Stimulated activated naive CD4-positive, alpha-beta T cell (primary cell): ENCODE data around the gene TRAF3IP3.
"Not testable (repeated sequence)": the region's sequence is repeated elsewhere in the genome, so short reads cannot be mapped to it uniquely, and the experiment has no call there.

ENCODE experiments used
- DNase-seq, 6 experiments: peaks; one replicate each; lab custom pipeline; 2025; lab: John Stamatoyannopoulos, UW

TRAF3IP3 gene

GRCh38 chr1:209769171-209769904 is 13.5 kb downstream of the TRAF3IP3 start:
- peak; percentile 43 to 81 (median 74) for DNase-seq

GRCh38 chr1:209769971-209770370 is 14.1 kb downstream of the TRAF3IP3 start:
- no peak for DNase-seq

DNA sequence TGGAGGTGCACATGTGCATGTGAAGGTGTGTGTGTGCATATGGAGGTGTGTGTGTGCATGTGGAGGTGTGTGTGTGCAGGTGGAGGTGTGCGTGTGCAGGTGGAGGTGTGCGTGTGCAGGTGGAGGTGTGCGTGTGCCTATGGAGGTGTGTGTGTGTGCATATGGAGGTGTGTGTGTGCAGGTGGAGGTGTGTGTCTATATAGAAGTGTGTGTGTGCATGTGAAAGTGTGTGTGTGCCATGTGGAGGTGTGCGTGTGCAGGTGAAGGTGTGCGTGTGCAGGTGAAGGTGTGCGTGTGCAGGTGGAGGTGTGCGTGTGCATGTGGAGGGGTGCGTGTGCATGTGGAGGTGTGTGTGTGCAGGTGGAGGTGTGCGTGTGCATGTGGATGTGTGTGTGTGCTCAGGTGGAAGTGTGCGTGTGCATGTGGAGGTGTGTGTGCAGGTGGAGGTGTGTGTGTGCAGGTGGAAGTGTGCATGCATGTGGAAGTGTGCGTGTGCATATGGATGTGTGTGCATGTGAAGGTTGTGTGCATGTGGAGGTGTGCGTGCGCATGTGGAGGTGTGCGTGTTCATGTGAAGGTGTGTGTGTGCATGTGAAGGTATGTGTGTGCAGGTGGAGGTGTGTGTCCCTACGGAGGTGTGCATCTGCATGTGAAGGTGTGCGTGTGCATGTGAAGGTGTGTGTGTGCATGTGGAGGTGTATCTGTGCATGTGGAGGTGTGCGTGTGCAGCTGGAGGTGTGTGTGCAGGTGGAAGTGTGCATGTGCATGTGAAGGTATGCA is 15.0 kb downstream of the TRAF3IP3 start:
- no peak for DNase-seq

- DNase-seq: no peak
Observed at GRCh38 chr1:209772126-209772525, 16.3 kb downstream of the TRAF3IP3 start.

GRCh38 chr1:209774592-209774991 is 18.7 kb downstream of the TRAF3IP3 start:
- DNase-seq: no peak

DNA sequence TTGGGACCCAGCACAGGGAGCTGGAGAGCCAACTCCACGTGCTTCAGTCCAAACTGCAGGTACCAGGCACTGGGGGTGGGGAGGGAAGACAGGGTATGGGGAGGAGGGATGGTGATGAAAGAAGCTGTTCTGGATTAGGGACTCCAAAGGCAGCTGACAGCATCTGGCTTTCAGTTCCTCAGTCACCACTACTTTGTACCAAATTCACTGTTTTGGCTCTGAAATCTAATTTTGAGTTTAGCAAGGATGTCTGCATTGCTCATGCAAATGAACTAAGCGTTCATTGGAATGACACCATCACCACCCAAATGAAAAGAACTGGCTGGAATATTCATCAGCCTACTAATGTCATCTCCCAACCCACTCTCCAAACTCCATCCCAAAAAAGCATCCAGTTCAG is 19.8 kb downstream of the TRAF3IP3 start:
- no peak for DNase-seq

- no peak for DNase-seq
Observed at GRCh38 chr1:209777587-209777986, 21.7 kb downstream of the TRAF3IP3 start.

DNA sequence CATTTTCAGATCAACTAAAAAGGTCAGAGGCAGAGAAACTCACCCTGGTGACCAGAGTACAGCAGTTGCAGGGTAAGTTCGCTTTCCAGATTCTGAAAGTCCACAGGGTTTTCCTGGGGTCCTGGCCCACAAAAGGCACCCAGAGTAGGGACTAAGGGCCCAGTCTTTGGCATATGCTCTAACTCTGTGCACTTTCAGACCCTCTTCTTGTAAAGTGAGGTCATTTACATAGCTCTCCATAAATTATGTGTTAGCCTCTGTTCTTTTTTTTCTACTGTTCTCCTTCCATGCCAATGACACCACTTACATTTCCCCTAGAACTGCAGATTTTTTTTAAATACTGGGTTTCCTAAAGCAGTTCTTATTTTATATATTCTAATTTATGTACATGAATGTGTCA is 22.2 kb downstream of the TRAF3IP3 start:
- DNase-seq: no peak

GRCh38 chr1:209780268-209780667 is 24.4 kb downstream of the TRAF3IP3 start:
- DNase-seq: no peak

DNA sequence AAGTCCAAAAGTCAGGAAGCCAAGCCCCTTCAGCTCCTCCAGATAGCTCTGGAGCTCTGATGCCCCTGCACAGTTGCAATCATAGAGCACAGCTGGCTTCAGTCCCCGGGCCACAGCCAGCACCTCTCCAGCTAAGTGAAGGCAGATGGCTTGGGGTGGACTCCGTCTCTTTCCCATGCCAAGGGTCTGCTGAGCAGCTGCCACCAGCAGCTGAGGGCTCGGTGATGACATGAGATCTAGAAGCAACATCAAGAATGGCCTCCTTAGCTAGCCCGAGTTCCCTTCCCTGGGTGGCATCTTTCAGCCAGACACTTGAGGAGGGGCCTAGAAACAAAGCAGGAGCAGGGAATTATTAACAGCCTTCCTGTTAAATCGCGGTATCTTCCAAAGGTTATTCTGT is 27.5 kb downstream of the TRAF3IP3 start:
- DNase-seq: peak in 1 of 6 experiments; percentile 11

DNA sequence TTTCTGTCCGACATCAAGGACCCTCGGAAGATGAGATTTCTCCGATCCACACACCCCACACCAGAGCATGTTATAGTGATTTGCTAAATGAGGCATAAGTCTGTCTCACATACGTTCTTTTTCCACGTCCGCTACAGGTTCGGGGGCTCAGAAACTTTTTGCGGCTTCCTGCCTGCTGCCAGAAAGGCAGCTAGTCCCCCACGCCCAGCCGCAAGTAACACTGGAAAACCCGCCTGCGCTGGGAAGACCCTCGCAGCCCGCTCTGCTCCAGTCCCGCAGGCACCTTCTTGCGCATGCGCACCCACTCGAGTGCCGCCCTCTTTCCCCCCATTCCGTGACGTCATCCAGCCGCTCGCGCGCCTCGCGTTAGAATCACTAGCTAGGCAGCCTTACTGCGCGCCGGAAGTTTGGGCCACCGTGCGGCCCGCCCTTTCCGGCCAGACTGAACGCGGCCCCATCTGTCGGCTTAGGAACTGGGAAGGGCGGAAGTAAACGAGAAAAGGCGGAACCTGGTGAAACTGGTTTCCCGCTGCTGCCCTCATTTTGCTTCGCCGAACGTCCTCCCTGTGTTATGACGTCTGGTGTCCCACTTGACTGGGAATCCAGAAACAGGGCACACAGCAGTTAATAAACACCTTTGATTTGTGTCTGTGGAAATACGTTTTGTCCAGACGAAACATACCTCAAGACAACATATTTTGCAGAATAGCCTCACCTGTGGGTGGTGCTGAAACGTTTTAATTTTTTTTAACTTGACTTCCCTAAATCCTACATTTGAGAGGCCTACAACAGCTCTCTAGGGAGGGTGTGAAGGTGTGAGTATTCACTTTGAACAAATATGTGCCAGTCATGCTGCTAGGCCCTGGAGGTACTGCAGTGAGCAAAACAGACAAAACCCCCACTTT is 28.7 kb downstream of the TRAF3IP3 start, which contains the start of gene C1orf74:
Gene C1orf74, minus strand, starts transcription at position 295 of the 905 bp plus-strand sequence. CDS start 925 bp downstream, outside the sequence.
- peak; percentile 97 to 99 (median 98) for DNase-seq

DNA sequence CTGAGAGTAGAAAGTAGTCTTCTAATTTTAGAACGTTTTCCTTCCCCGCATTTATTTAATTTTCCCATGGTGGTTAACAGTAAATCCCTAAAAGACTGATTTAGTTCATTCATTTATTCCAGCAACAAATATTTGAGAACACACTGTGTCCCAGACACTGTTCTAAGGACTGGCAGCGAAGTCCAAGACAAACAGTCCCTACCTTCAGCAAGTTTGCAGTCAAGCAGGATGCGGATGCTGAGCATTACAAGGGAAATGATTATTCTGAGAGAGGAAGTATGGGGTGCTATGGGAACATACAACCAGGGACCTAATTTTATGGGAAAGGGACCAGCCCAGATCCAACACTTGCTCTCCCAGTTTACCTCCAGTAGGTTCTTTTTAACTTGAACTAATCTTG is 29.7 kb downstream of the TRAF3IP3 start:
- no peak for DNase-seq

DNA sequence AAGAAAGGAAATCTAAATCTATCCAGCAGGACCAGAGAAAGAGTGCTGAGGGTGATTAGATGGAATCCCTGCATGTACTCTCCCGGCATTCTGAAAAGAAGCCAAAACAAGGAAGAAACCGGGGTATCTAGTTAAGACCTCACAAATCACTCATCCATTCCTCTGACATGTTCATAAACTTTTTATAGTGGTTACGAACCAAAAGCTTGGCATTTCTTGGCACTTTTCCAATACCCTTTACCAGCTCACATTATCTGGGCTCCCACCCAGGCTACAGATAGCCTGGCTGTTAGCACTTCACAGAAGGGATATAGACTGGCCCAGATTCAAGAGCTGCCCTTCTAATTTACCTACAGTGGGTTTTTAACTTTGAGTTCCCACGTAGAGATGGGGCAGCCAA is 30.3 kb downstream of the TRAF3IP3 start:
- DNase-seq: no peak

- DNase-seq: no peak
Observed at GRCh38 chr1:209787551-209787950, 31.7 kb downstream of the TRAF3IP3 start.

DNA sequence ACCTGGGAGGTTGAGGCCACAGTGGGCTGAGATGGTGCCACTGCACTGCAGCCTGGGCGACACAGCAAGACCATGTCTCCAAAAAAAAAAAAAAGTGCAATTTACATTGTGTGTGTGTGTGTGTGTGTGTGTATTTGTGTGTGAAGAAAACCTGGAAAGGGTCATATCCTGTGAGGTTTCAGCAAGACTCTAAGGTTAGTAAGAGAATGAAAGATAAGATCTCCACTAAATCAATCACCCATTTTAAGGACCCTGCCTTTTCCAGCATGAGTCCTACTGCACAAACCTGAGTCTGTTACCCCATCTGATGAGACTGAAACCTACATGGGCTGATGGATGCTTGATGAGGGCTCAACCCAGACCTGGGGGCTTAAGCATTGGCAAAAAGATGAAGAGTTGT is 33.4 kb downstream of the TRAF3IP3 start:
- DNase-seq: no peak

DNA sequence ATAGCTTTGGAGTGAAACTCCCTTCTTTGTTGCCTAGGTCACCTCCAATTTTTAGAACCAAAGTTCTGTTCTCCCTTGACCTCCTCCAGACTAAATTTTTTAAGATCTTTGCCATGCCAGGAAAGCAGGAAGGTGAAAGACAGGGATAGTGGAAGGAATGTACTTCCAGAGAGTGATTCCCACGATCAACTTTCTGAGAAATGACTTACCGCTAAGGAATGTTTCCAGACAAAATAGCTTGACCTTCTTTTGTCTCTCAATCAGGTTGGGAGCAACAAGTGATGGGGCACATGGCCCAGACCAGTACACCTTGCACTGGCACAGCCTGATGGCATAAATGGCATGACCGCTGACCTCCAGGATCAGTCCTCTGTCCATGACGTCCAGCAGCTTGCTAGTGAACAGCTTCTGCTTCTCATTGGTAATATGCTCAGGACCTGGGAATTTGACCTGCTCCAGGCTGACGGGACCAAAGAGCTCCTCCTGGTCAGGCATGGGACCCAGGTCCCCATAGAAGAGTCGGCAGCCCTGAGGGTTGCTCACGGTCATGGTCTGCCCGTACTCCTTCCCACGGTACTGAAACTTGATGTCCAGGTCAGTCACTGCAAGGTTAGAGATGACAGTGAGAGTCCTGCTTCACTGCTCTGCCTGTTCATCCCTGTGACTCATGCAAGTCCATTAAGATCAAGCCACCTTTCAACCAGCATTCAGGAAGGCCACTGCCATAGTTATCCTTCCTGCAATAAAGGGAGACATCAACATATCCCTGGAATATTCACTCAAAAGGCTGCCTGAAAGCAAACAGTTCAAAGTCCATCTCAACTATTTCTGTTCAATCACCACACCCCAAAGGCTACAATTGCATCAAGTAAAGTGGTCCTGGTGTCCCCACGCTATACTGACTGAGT is 34.7 kb downstream of the TRAF3IP3 start:
- DNase-seq: no peak

DNA sequence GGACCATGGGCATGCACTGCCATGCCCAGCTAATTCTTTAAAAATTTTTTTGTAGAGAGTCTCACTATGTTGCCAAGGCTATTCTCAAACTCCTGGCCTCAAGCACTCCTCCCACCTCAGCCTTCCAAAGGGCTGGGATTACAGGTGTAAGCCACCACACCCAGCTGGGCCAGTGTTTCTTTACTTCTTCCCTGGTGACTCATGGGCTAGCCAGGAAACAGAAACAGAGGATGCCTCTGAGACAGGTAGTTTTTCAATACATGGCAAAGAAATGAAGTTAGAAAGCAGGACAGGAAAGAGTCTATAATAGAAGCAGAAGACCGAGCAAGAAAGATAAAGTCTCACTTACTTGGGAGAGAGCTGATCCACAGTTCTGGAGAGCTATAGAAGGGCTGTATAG is 36.1 kb downstream of the TRAF3IP3 start:
- DNase-seq: no peak

DNA sequence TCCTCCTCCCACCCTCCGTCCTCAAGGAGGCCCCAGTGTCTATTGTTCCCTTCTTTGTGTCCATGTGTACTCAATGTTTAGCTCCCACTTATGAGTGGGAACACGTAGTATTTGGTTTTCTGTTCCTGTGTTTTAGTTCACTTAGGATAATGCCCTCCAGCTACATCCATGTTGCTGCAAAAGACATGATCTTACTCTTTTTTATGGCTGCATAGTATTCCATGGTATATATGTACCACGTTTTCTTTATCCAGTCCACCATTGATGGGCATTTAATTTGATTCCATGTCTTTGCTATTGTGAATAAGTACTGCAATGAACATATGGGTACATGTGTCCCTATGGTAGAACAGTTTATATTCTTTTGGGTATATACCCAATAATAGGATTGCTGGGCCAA is 37.9 kb downstream of the TRAF3IP3 start:
- DNase-seq: not testable (repeated sequence)

DNA sequence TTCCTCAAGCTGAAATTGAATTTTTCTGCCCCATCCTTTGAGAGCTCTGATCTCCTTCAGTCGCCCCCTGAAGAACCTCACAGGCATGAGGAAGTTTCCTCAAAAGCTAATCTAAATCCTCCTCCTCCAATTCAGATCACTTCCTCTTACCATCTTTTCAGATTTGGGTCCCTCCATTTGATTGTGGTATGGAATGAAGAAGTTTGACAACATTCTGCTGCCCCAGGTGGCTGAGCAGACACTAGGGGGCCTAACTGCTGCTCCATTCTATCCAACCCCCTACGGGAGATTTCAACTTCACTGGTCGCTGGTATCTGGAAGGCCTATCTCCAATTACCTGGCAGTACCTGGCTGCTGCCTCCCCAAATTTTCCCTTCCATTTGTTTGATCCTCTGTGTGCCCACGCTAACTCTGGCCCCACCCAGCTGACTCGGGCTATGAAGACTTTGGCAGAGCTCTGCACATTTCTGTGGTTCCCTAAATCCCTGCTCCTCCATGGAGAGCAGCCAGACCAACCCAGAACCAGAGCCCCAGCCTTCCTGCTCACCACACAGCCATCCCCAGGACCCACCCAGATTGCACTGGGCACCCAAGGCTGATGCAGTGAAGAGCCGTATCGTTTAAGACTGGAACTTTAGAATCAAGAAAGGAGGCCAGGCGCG is 42.3 kb downstream of the TRAF3IP3 start:
- DNase-seq: no peak

DNA sequence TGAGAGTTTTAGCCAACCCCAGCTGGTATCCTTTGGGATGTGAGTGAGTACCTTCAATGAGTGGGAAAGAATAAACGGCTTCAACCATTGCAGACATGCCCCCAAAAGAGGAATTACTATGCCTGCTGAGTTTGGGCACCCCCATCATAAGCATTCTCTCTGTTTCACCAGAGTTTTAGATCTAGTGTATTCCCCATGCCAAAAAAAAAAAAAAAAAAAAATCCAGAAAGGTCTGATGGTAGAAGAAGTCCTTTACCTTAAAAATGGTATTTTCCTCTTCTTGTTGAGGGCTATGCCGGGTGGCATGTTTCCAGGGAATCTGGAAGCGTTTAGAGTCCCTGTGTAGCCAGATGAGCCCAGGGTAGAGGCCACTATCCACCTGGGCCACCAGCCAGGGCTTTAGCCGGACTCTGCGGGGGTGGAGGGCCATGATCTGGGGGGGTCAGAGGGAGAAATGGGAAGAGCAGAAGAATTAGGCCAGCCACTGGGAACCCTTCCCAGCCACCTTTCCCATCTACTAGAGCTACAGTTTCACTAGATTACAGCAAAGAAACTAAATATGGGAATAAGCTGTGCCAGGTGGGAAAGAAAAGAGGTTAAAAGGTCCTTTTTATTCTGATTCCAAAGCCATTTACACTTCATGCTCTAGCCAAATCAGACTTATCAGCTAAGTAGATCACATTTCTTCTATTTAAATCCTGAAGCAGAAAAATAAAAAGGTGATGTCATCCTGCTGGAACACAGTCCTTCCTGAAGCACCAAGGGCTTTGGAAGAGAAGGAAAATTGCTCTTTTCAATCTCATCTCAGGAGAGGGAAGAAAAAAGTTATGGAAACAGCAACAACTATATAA is 45.4 kb downstream of the TRAF3IP3 start:
- no peak for DNase-seq
